Thyroid gland (tissue), 4 donors: ENCODE measurements around the gene RRP12. TPM values are rescaled to one million over a fixed set of nuclear protein-coding genes. Genes with fewer than 3 reads are reported as not detected.
A peak's percentile ranks its signal among the peaks of the same experiment; 100 is the strongest.
"Not testable (repeated sequence)": the region's sequence is repeated elsewhere in the genome, so short reads cannot be mapped to it uniquely, and the experiment has no call there.

Source experiments
- DNase-seq, 2 donors: peaks; one replicate each; pipeline ENCODE4 v3.0.0-alpha.2; 2019
- H3K27ac ChIP-seq, 3 donors: fragments of 200-600 bp; sonication (generic); 1 replicate in 2 of 3; 2 replicates in 1 of 3; pipeline ENCODE4 v1.5.1; 2016 to 2019; ENCODE audit warnings: mild to moderate bottlenecking in 1 of 3, moderate library complexity in 1 of 3
- H3K27me3 ChIP-seq: fragments of 200-600 bp; sonication (generic); one replicate; pipeline ENCODE4 v1.5.1; 2019
- H3K36me3 ChIP-seq, 2 donors: fragments of 200-600 bp; sonication (generic); one replicate each; pipeline ENCODE4 v1.5.1; 2016 to 2019
- H3K4me1 ChIP-seq, 2 donors: fragments of 200-600 bp; sonication (generic); one replicate each; pipeline ENCODE4 v1.5.1; 2017 to 2019
- H3K4me3 ChIP-seq, 3 donors: fragments of 200-600 bp; sonication (generic); replicated peaks in 1 of 3; 1 replicate in 2 of 3; 2 replicates in 1 of 3; pipeline ENCODE4 v1.5.1; 2016; ENCODE audit warnings: mild to moderate bottlenecking in 1 of 3
- H3K9me3 ChIP-seq: fragments of 200-600 bp; sonication (generic); one replicate; pipeline ENCODE4 v1.5.1; 2017
- CTCF ChIP-seq, 6 experiments: fragments of 200-600 bp in 3 of 6; fragments of 450-650 bp in 3 of 6; sonication (generic) in 3 of 6; IDR thresholded peaks; one replicate each; pipeline ENCODE4 v1.5.1; 2016 to 2019; ENCODE audit warnings: antibody characterized with exemption in 6 of 6, mild to moderate bottlenecking in 2 of 6, inconsistent platforms in 1 of 6, moderate library complexity in 1 of 6
- POLR2A ChIP-seq, 2 donors: fragments of 450-650 bp; IDR thresholded peaks; one replicate each; pipeline ENCODE4 v1.6.1; 2017; ENCODE audit warnings: antibody characterized with exemption in 2 of 2, mild to moderate bottlenecking in 2 of 2, moderate library complexity in 1 of 2
- WGBS, 2 donors: methylation state at CpG; one replicate each; pipeline ENCODE4 v1.1.5; 2017; 5-methylcytosine and 5-hydroxymethylcytosine counted together
- intact Hi-C: fragments of 100-400 bp; cut with DNase I; formaldehyde crosslinking; loops from one replicate; pipeline ENCODE4 v1.15.1; 2023
- total RNA-seq, 4 donors: library from RNA; depleted of rRNA; stranded (reverse); fragments of >200 nt; gene quantifications; one replicate each; pipeline ENCODE4 v1.2.3, GENCODE V29; 2016

RRP12 gene
- total RNA-seq, 4 donors from 2014 or later: 8.3 to 27.4 (median 15.0) TPM

- DNase-seq: peak; percentile 93 to 94
- Histone ChIP-seq H3K9me3 (no peaks in the 10 kb centered on the region), H3K4me1 (peaks cover 16 to 23% of the 10 kb centered on the region in 2 donors), H3K27ac (peak within 1 kb of the TSS; percentile 84 to 88 (median 85)), H3K4me3 (peak within 1 kb of the TSS; percentile 50 to 77 (median 77)), H3K27me3 (no peaks in the 10 kb centered on the region), H3K36me3 (peaks cover 6 to 8% of the 10 kb centered on the region in 2 donors)
- TF ChIP-seq CTCF (IDR thresholded peaks at IDR 0.05) (peak; percentile 9 to 66 (median 46)), POLR2A (IDR thresholded peaks at IDR 0.05) (peak in 1 of 2 donors; percentile 89)
- intact Hi-C loops: no loop called here
- 1% methylated on average over 29 of the region's 90 CpGs; no CpG with 5 or more reads in 1 of the 2 donors for WGBS, 2 donors
Observed at GRCh38 chr10:97425964-97426775, 25.0 kb upstream of the RRP12 start, which contains the start of gene PGAM1. TSS of gene PGAM1 (plus strand) at chr10:97426191. CDS start at chr10:97426308, 117 bp downstream.

GRCh38 chr10:97423757-97424098, 22.6 kb upstream of the RRP12 start:
- WGBS, 2 donors: 70 to 71% methylated on average over 8 of the region's 8 CpGs
- H3K4me3 ChIP-seq, DNase-seq, H3K9me3 ChIP-seq, H3K36me3 ChIP-seq, H3K27me3 ChIP-seq, intact Hi-C loops: not testable (repeated sequence)
- Histone ChIP-seq H3K27ac (peak overlapping the region in 2 of 3 donors; percentile 34 to 53), H3K4me1 (peaks cover 20 to 23% of the 10 kb centered on the region in 2 donors)

- WGBS, 2 donors: 78 to 79% methylated on average over 6 of the region's 6 CpGs
- no peak for DNase-seq
- TF ChIP-seq POLR2A (IDR thresholded peaks at IDR 0.05): no peak
- TF ChIP-seq CTCF (IDR thresholded peaks at IDR 0.05): no peak
- Histone ChIP-seq H3K36me3 (no peaks in the 10 kb centered on the region), H3K4me1 (peaks cover 12 to 14% of the 10 kb centered on the region in 2 donors), H3K4me3 (no peak overlapping the region), H3K9me3 (no peaks in the 10 kb centered on the region), H3K27me3 (no peaks in the 10 kb centered on the region), H3K27ac (no peak overlapping the region)
- intact Hi-C loops: no loop called here
Observed at GRCh38 chr10:97416565-97416964, 15.4 kb upstream of the RRP12 start.

GRCh38 chr10:97412891-97413304, 11.8 kb upstream of the RRP12 start:
- DNase-seq: no peak
- 92 to 94% methylated on average over 10 of the region's 10 CpGs for WGBS, 2 donors
- Histone ChIP-seq H3K4me1 (peaks cover 3 to 7% of the 10 kb centered on the region in 2 donors), H3K36me3 (no peaks in the 10 kb centered on the region), H3K27ac (no peak overlapping the region), H3K4me3 (no peak overlapping the region), H3K27me3 (no peaks in the 10 kb centered on the region), H3K9me3 (no peaks in the 10 kb centered on the region)
- TF ChIP-seq CTCF (IDR thresholded peaks at IDR 0.05) (no peak), POLR2A (IDR thresholded peaks at IDR 0.05) (no peak)
- intact Hi-C loops: no loop called here

- H3K9me3 ChIP-seq: no peaks in the 10 kb centered on the region
- peaks cover 3 to 15% of the 10 kb centered on the region in 2 donors for H3K4me1 ChIP-seq
- intact Hi-C loops: no loop called here
- 68 to 89% methylated on average over 4 of the region's 4 CpGs for WGBS, 2 donors
- no peak for DNase-seq
- H3K4me3 ChIP-seq: no peak overlapping the region
- H3K27me3 ChIP-seq: no peaks in the 10 kb centered on the region
- no peak for TF ChIP-seq POLR2A (IDR thresholded peaks at IDR 0.05)
- no peak for TF ChIP-seq CTCF (IDR thresholded peaks at IDR 0.05)
- no peaks in the 10 kb centered on the region for H3K36me3 ChIP-seq
- H3K27ac ChIP-seq: no peak overlapping the region
Observed at GRCh38 chr10:97411406-97411805, 10.3 kb upstream of the RRP12 start.
